PC-3 (cell line): ENCODE data around the gene FSIP1. TPM values are rescaled to one million over a fixed set of nuclear protein-coding genes. Genes with fewer than 3 reads are reported as not detected.

Experiments used
- ATAC-seq: fragments of 200-7000 bp; cut with Tn5 transposase; 2 replicates; pipeline ENCODE4 v1.9.1; 2020; ENCODE audit warnings: mild to moderate bottlenecking, moderate library complexity
- BruUV-seq: library from RNA; stranded (reverse); fragments of 400-500 nt; replicated peaks from 2 replicates; lab custom pipeline; 2021; lab: Mats Ljungman, UMichigan
- CTCF ChIA-PET: fragments of 300-600 bp; sonication (Branson Sonifier 250); formaldehyde crosslinking; loops from one replicate; lab custom pipeline; 2022; ENCODE audit warnings: antibody characterized with exemption; lab: Charles Lee
- POLR2A ChIA-PET: fragments of 300-600 bp; sonication (Branson Sonifier 250); formaldehyde crosslinking; loops from one replicate; lab custom pipeline; 2022; ENCODE audit warnings: antibody characterized with exemption; ENCODE audit not compliant: unreplicated experiment; lab: Charles Lee
- DNase-seq: peaks from one replicate; pipeline ENCODE4 v3.0.0-alpha.2; 2015
- H2AFZ ChIP-seq: fragments of 300-600 bp; sonication (generic); 2 replicates; pipeline ENCODE4 v1.6.0; 2016; ENCODE audit warnings: antibody characterized with exemption, low read length
- H3F3A ChIP-seq: fragments of 300-600 bp; sonication (generic); one replicate; pipeline ENCODE4 v1.6.0; 2017; ENCODE audit warnings: antibody characterized with exemption, low read length, control low read depth, mild to moderate bottlenecking; ENCODE audit not compliant: unreplicated experiment
- H3K27ac ChIP-seq: fragments of 300-600 bp; sonication (generic); 2 replicates; pipeline ENCODE4 v1.5.1; 2016; ENCODE audit warnings: mild to moderate bottlenecking, low read length
- H3K27me3 ChIP-seq: fragments of 300-600 bp; sonication (generic); 2 replicates; pipeline ENCODE4 v1.6.1; 2016; ENCODE audit warnings: low read length, mixed read lengths
- H3K36me3 ChIP-seq: fragments of 300-600 bp; sonication (generic); 2 replicates; pipeline ENCODE4 v1.6.1; 2016; ENCODE audit warnings: low read depth, mixed run types, low read length, mixed read lengths
- H3K4me1 ChIP-seq: fragments of 300-600 bp; sonication (generic); 2 replicates; pipeline ENCODE4 v1.5.1; 2016; ENCODE audit warnings: low read length; ENCODE audit not compliant: insufficient read depth
- H3K4me2 ChIP-seq: fragments of 300-600 bp; sonication (generic); 2 replicates; pipeline ENCODE4 v1.6.0; 2016; ENCODE audit warnings: low read length
- H3K4me3 ChIP-seq: fragments of 300-600 bp; sonication (generic); 2 replicates; pipeline ENCODE4 v1.5.1; 2016; ENCODE audit warnings: mild to moderate bottlenecking, low read length, mixed read lengths
- H3K79me2 ChIP-seq: fragments of 300-600 bp; sonication (generic); 2 replicates; pipeline ENCODE4 v1.6.1; 2017; ENCODE audit warnings: low read length, mixed read lengths
- H3K9ac ChIP-seq: fragments of 300-600 bp; sonication (generic); 2 replicates; pipeline ENCODE4 v1.6.0; 2016; ENCODE audit warnings: mild to moderate bottlenecking, low read length
- H3K9me2 ChIP-seq: fragments of 300-600 bp; sonication (generic); replicated peaks from 2 replicates; pipeline ENCODE4 v1.6.1; 2016; ENCODE audit warnings: mixed run types, low read length, mixed read lengths
- H3K9me3 ChIP-seq: fragments of 300-600 bp; sonication (generic); 2 replicates; pipeline ENCODE4 v1.6.1; 2016; ENCODE audit warnings: low read length, mixed read lengths
- H4K20me1 ChIP-seq: fragments of 300-600 bp; sonication (generic); 2 replicates; pipeline ENCODE4 v1.6.1; 2016; ENCODE audit warnings: low read length, mixed read lengths
- EZH2 ChIP-seq: fragments of 300-600 bp; sonication (generic); IDR thresholded peaks from one replicate; pipeline ENCODE4 v1.6.1; 2017; ENCODE audit warnings: antibody characterized with exemption, mild to moderate bottlenecking, low read length; ENCODE audit not compliant: unreplicated experiment
- EZH2phosphoT487 ChIP-seq: fragments of 300-600 bp; sonication (generic); IDR thresholded peaks from 2 replicates; pipeline ENCODE4 v1.6.1; 2018; ENCODE audit warnings: mild to moderate bottlenecking, antibody characterized with exemption, low read length, borderline replicate concordance
- intact Hi-C: fragments of 100-400 bp; cut with micrococcal nuclease; formaldehyde crosslinking; loops from 2 replicates; pipeline ENCODE4 v1.9.0; 2023
- total RNA-seq: library from RNA; depleted of rRNA; stranded (reverse); fragments of >200 nt; gene quantifications from 2 replicates; pipeline ENCODE4 v1.2.3, GENCODE V29; 2014
- TF ChIP-seq, protein P1 (sequence below): fragments of 300-600 bp; sonication (generic); conservative IDR thresholded peaks from 2 replicates; pipeline ENCODE4 v1.5.1; 2017; ENCODE audit warnings: antibody characterized with exemption, low read depth, mild to moderate bottlenecking, low read length

FSIP1 gene
- total RNA-seq, 1 experiment from 2014 or later, result 0.07 TPM

DNA sequence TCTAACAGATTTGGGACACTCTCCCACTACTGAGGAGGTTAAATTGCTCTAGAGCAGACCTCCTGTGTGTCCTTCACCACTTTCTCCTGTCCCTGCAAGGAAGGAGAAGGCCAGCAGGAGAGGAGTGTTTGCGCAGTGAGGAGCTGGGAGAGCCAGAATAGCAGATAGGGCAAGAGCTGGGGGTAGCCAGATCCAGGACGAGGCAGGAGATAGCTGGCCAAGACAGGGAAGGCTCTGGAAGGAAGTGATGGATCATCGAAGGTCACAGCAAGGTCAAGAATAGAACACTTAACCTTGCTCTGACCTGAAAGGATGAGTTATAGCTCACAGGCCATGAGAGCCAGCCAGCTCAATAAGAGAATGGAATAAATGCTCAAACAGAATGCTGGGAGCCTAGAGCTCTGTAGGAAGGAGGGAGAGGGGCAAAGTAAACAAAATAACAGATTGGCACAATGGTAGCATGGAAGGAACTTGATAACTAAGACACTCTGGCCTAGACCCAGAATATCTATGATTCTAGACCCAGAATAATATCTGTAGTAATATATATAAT is 37.5 kb upstream of the FSIP1 start:
- Histone ChIP-seq H3K4me2 (no peak overlapping the region), H4K20me1 (no peaks in the 10 kb centered on the region), H3K36me3 (no peaks in the 10 kb centered on the region), H3K27me3 (no peaks in the 10 kb centered on the region), H2AFZ (no peak overlapping the region), H3K4me1 (no peaks in the 10 kb centered on the region), H3K9ac (no peak overlapping the region), H3K9me2 (no peaks in the 10 kb centered on the region), H3K79me2 (no peaks in the 10 kb centered on the region), H3F3A (no peaks in the 10 kb centered on the region), H3K9me3 (no peaks in the 10 kb centered on the region), H3K27ac (no peak overlapping the region), H3K4me3 (no peak overlapping the region)
- POLR2A ChIA-PET, result no interaction called here
- intact Hi-C loops, result no loop called here
- TF ChIP-seq EZH2phosphoT487, result no peak
- no peak for TF ChIP-seq EZH2
- TF ChIP-seq, protein P1, sequence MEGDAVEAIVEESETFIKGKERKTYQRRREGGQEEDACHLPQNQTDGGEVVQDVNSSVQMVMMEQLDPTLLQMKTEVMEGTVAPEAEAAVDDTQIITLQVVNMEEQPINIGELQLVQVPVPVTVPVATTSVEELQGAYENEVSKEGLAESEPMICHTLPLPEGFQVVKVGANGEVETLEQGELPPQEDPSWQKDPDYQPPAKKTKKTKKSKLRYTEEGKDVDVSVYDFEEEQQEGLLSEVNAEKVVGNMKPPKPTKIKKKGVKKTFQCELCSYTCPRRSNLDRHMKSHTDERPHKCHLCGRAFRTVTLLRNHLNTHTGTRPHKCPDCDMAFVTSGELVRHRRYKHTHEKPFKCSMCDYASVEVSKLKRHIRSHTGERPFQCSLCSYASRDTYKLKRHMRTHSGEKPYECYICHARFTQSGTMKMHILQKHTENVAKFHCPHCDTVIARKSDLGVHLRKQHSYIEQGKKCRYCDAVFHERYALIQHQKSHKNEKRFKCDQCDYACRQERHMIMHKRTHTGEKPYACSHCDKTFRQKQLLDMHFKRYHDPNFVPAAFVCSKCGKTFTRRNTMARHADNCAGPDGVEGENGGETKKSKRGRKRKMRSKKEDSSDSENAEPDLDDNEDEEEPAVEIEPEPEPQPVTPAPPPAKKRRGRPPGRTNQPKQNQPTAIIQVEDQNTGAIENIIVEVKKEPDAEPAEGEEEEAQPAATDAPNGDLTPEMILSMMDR, result no peak
- DNase-seq (no peak), ATAC-seq (no peak)
- no TSS peak for BruUV-seq
- CTCF ChIA-PET, result interaction anchor here (0.5 kb wide), 1 partner anchor 1015 kb away, joined by 3 read pairs; no protein-coding TSS in a partner anchor

DNA sequence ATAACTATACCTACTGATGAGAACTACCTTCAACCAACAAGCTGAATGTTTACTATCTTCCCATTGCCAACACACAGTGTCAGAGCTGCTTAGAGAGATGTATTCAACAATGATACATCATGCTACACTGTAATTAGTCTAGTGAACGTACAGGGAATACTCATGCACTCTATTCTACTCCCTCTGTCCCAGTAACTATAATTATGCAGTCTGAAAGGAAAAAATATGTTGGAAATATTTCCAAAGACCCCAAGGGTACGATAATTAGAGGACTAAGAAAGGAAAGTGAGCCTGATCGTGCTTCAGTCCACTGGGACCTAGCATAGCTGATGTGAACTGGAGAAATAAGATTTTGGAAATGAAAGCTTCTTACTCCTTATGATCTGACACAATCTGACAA is 36.9 kb upstream of the FSIP1 start:
- H3K79me2 ChIP-seq, result no peaks in the 10 kb centered on the region
- DNase-seq (no peak), ATAC-seq (no peak)
- TF ChIP-seq EZH2, result no peak
- TF ChIP-seq, protein P1, result no peak
- no peak for TF ChIP-seq EZH2phosphoT487
- H3K27ac ChIP-seq, result no peak overlapping the region
- intact Hi-C loops, result no loop called here
- H3F3A ChIP-seq, result no peaks in the 10 kb centered on the region
- H2AFZ ChIP-seq, result no peak overlapping the region
- H3K9me2 ChIP-seq, result no peaks in the 10 kb centered on the region
- BruUV-seq, result no TSS peak
- ChIA-PET POLR2A (no interaction called here), CTCF (interaction anchor here (0.5 kb wide), 1 partner anchor 1016 kb away, joined by 3 read pairs; no protein-coding TSS in a partner anchor)
- no peak overlapping the region for H3K4me3 ChIP-seq
- H3K27me3 ChIP-seq, result no peaks in the 10 kb centered on the region
- no peaks in the 10 kb centered on the region for H3K36me3 ChIP-seq
- H3K9me3 ChIP-seq, result no peaks in the 10 kb centered on the region
- no peaks in the 10 kb centered on the region for H4K20me1 ChIP-seq
- H3K4me1 ChIP-seq, result no peaks in the 10 kb centered on the region
- no peak overlapping the region for H3K9ac ChIP-seq
- H3K4me2 ChIP-seq, result no peak overlapping the region

DNA sequence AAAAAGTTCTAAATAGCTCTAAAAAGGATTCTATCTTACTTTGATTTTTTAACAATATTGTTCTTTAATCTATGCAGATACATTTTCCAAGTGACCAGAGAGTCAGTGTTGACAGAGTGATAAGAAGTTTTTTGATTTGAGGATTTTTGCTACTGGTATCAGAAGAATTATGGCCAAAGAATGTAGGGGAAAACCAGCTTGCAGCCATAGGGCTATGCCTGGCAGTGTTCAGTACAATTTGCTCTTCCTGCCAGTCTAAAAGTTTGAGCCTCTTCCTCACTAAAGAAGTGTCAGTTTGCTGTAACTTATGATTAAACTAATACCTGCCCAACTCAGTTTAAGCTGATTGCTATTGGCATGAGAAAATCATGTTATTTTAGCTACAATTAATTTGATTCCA is 35.3 kb upstream of the FSIP1 start:
- Histone ChIP-seq H3K27ac (no peak overlapping the region), H3K9me2 (no peaks in the 10 kb centered on the region)
- no peak for ATAC-seq

More for the DNA sequence above, 35.3 kb upstream of the FSIP1 start:
- Histone ChIP-seq H3K4me2 (no peak overlapping the region), H2AFZ (no peak overlapping the region), H4K20me1 (no peaks in the 10 kb centered on the region), H3K4me1 (no peaks in the 10 kb centered on the region), H3K27me3 (no peaks in the 10 kb centered on the region), H3K36me3 (no peaks in the 10 kb centered on the region), H3F3A (no peaks in the 10 kb centered on the region), H3K9ac (no peak overlapping the region), H3K9me3 (no peaks in the 10 kb centered on the region), H3K4me3 (no peak overlapping the region), H3K79me2 (no peaks in the 10 kb centered on the region)
- intact Hi-C loops, result no loop called here
- DNase-seq, result no peak
- ChIA-PET CTCF (interaction anchor here (0.7 kb wide), 1 partner anchor 132 kb away, joined by 3 read pairs; no protein-coding TSS in a partner anchor), POLR2A (no interaction called here)
- no TSS peak for BruUV-seq
- TF ChIP-seq EZH2, result no peak
- TF ChIP-seq EZH2phosphoT487, result no peak
- TF ChIP-seq, protein P1, result no peak
